Osteoblast (primary cell): Measurements from ENCODE around the gene MUC3A. TPM values are rescaled to one million over a fixed set of nuclear protein-coding genes. Genes with fewer than 3 reads are reported as not detected.
"Not testable (repeated sequence)": the region's sequence is repeated elsewhere in the genome, so short reads cannot be mapped to it uniquely, and the experiment has no call there.

Experiments
- DNase-seq: peaks from one replicate; pipeline ENCODE4 v3.0.0; 2011; ENCODE audit warnings: low spot score, mixed read lengths; ENCODE audit not compliant: insufficient read length; ENCODE audit errors: missing footprints
- H2AFZ ChIP-seq: 2 replicates; pipeline ENCODE4 v1.6.0; 2011; ENCODE audit warnings: mild to moderate bottlenecking, low read length
- H3K27ac ChIP-seq: 2 replicates; pipeline ENCODE4 v1.5.1; 2011; ENCODE audit warnings: mild to moderate bottlenecking, low read depth, low read length, moderate library complexity
- H3K27me3 ChIP-seq: 2 replicates; pipeline ENCODE4 v1.6.0; 2012; ENCODE audit warnings: mild to moderate bottlenecking, control low read depth, inconsistent platforms, low read length, moderate library complexity; ENCODE audit not compliant: insufficient read depth
- H3K36me3 ChIP-seq: 2 replicates; pipeline ENCODE4 v1.5.1; 2011; ENCODE audit warnings: mild to moderate bottlenecking, low read length, control low read depth, moderate library complexity; ENCODE audit not compliant: insufficient read depth
- H3K4me1 ChIP-seq: 2 replicates; pipeline ENCODE4 v1.5.1; 2011; ENCODE audit warnings: mild to moderate bottlenecking, low read length, control low read depth, moderate library complexity; ENCODE audit not compliant: insufficient read depth
- H3K4me2 ChIP-seq: 2 replicates; pipeline ENCODE4 v1.6.0; 2011; ENCODE audit warnings: mild to moderate bottlenecking, low read length; ENCODE audit not compliant: insufficient read depth
- H3K4me3 ChIP-seq: fragments of 200-600 bp; sonication (generic); 3 replicates; pipeline ENCODE4 v1.5.1; 2012; ENCODE audit warnings: mild to moderate bottlenecking, low read length, inconsistent platforms; ENCODE audit not compliant: insufficient read depth
- H3K79me2 ChIP-seq: 2 replicates; pipeline ENCODE4 v1.6.0; 2012; ENCODE audit warnings: mild to moderate bottlenecking, low read length, control low read depth, inconsistent platforms; ENCODE audit not compliant: insufficient read depth
- H3K9me3 ChIP-seq: 2 replicates; pipeline ENCODE4 v1.5.1; 2011; ENCODE audit warnings: low read depth, low read length, control low read depth
- H4K20me1 ChIP-seq: 2 replicates; pipeline ENCODE4 v1.6.0; 2012; ENCODE audit warnings: mild to moderate bottlenecking, low read length, control low read depth; ENCODE audit not compliant: insufficient read depth
- CTCF ChIP-seq: IDR thresholded peaks from 2 replicates; pipeline ENCODE4 v1.5.1; 2011; ENCODE audit warnings: mild to moderate bottlenecking, low read depth, low read length, moderate library complexity; ENCODE audit errors: extremely low read depth
- total RNA-seq: library from RNA; depleted of rRNA; stranded (reverse); fragments of >200 nt; gene quantifications from 2 replicates; pipeline ENCODE4 v1.2.3, GENCODE V29; 2012

MUC3A gene
- total RNA-seq, 1 donor: not detected

- H3K27ac ChIP-seq: no peak overlapping the region
- H3K27me3 ChIP-seq: peaks cover 7% of the 10 kb centered on the region
- H3K36me3 ChIP-seq: no peaks in the 10 kb centered on the region
- H3K4me3 ChIP-seq: no peak overlapping the region
- TF ChIP-seq CTCF: no peak
- H2AFZ ChIP-seq: no peak overlapping the region
- H3K9me3 ChIP-seq: no peaks in the 10 kb centered on the region
- peak; percentile 22 for DNase-seq
- no peak overlapping the region for H3K4me2 ChIP-seq
- no peaks in the 10 kb centered on the region for H4K20me1 ChIP-seq
- H3K4me1 ChIP-seq: no peaks in the 10 kb centered on the region
- no peaks in the 10 kb centered on the region for H3K79me2 ChIP-seq
Observed at GRCh38 chr7:100929808-100930174, 19.5 kb upstream of the MUC3A start.

DNA sequence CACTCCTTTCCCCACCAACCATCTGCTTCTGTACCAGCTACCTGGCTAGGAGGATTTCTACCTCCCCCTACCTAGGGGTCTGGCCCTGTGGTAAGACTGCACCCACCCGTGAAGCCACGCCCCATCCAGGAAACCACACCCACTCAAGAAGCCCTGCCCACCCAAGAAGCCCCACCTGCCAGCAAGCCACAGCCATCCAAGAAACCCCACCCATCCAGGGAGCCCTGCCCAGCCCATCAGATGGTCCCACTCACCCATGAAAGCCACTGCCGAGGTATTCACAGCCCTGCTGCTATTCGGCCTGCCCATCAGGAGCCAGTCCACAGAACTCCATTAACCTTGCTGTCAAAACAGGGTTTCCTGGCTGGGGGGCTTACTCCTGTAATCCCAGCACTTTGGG, 15.6 kb upstream of the MUC3A start:
- H3K27ac ChIP-seq: no peak overlapping the region
- no peak overlapping the region for H3K4me2 ChIP-seq
- no peak overlapping the region for H2AFZ ChIP-seq
- no peak for DNase-seq
- TF ChIP-seq CTCF: no peak
- no peaks in the 10 kb centered on the region for H4K20me1 ChIP-seq
- H3K27me3 ChIP-seq: peaks cover 3% of the 10 kb centered on the region
- H3K4me1 ChIP-seq: no peaks in the 10 kb centered on the region
- no peaks in the 10 kb centered on the region for H3K79me2 ChIP-seq
- H3K4me3 ChIP-seq: no peak overlapping the region
- no peaks in the 10 kb centered on the region for H3K36me3 ChIP-seq
- no peaks in the 10 kb centered on the region for H3K9me3 ChIP-seq

GRCh38 chr7:100935381-100935780, 14.0 kb upstream of the MUC3A start:
- H2AFZ ChIP-seq, H3K4me2 ChIP-seq, H3K27ac ChIP-seq, H3K4me1 ChIP-seq, DNase-seq, H3K79me2 ChIP-seq, H3K4me3 ChIP-seq, H4K20me1 ChIP-seq, H3K36me3 ChIP-seq, H3K9me3 ChIP-seq, H3K27me3 ChIP-seq: not testable (repeated sequence)

DNA sequence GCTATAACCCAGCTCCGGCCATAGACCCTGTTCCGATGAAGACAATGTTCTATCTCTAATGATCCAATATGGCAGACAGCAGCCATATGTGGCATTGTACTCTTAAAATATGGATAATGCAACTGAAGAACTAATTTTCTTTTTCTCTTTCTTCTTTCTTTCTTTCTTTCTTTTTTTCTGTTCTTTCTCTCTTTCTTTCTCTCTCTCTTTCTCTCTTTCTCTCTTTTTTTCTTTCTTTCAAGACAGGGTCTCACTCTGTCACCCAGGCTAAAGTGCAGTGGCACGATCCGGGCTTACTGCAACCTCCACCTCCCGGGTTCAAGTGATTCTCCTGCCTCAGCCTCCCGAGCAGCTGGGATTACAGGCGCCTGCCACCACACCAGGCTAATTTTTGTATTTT, 13.2 kb upstream of the MUC3A start:
- not testable (repeated sequence) for H4K20me1 ChIP-seq, H3K27me3 ChIP-seq, H3K79me2 ChIP-seq, H2AFZ ChIP-seq, H3K36me3 ChIP-seq, H3K27ac ChIP-seq, H3K9me3 ChIP-seq, H3K4me2 ChIP-seq, DNase-seq, H3K4me1 ChIP-seq, H3K4me3 ChIP-seq

GRCh38 chr7:100942045-100942774, 7.1 kb upstream of the MUC3A start:
- no peaks in the 10 kb centered on the region for H3K4me1 ChIP-seq
- H3K9me3 ChIP-seq: no peaks in the 10 kb centered on the region
- no peaks in the 10 kb centered on the region for H3K36me3 ChIP-seq
- no peak overlapping the region for H3K27ac ChIP-seq
- no peak for DNase-seq
- H2AFZ ChIP-seq: peak overlapping the region; percentile 15
- H3K4me3 ChIP-seq: peak overlapping the region; percentile 30
- no peaks in the 10 kb centered on the region for H4K20me1 ChIP-seq
- H3K79me2 ChIP-seq: no peaks in the 10 kb centered on the region
- no peak for TF ChIP-seq CTCF
- H3K27me3 ChIP-seq: no peaks in the 10 kb centered on the region
- H3K4me2 ChIP-seq: peak overlapping the region; percentile 68
